Glomerular endothelial cell (primary cell): ENCODE results near the gene CHAT. TPM values are rescaled to one million over a fixed set of nuclear protein-coding genes. Genes with fewer than 3 reads are reported as not detected.

Experiments
- DNase-seq: peaks from one replicate; pipeline ENCODE4 v3.0.0-alpha.2; 2011; ENCODE audit warnings: low read depth, low spot score; ENCODE audit errors: extremely low read depth
- total RNA-seq: library from RNA; depleted of rRNA; stranded (reverse); fragments of >200 nt; gene quantifications from 2 replicates; pipeline ENCODE4 v1.2.3, GENCODE V29; 2015

The CHAT gene
- total RNA-seq, 1 donor from 2014 or later, result not detected

GRCh38 chr10:49627038-49627437 is 13.2 kb downstream of the CHAT start:
- DNase-seq, result no peak

- no peak for DNase-seq
Observed at GRCh38 chr10:49627644-49628247, 13.9 kb downstream of the CHAT start.

- DNase-seq, result no peak
Observed at GRCh38 chr10:49628599-49628998, 14.8 kb downstream of the CHAT start.

GRCh38 chr10:49629431-49629881 is 15.6 kb downstream of the CHAT start:
- DNase-seq, result no peak

DNA sequence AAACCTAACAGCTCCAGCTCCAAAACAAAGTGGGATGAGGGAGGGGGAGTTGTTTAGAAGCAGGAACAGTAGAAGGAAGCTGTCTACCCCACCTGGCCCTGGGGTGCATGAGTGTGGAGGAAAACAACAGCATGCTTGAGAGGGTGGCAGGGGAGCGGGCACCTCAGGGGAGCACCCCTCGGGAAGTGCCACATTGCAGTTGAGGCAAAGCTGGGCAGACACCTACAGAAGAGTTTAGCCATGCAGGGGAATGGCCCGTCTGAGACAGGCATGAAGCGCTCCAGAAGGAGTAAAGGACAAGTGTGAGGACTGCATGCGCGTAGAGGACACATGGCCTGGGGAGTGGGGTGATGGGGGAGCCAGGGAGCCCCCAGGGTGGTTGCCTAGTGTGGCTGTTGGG is 18.1 kb downstream of the CHAT start:
- DNase-seq, result no peak

DNA sequence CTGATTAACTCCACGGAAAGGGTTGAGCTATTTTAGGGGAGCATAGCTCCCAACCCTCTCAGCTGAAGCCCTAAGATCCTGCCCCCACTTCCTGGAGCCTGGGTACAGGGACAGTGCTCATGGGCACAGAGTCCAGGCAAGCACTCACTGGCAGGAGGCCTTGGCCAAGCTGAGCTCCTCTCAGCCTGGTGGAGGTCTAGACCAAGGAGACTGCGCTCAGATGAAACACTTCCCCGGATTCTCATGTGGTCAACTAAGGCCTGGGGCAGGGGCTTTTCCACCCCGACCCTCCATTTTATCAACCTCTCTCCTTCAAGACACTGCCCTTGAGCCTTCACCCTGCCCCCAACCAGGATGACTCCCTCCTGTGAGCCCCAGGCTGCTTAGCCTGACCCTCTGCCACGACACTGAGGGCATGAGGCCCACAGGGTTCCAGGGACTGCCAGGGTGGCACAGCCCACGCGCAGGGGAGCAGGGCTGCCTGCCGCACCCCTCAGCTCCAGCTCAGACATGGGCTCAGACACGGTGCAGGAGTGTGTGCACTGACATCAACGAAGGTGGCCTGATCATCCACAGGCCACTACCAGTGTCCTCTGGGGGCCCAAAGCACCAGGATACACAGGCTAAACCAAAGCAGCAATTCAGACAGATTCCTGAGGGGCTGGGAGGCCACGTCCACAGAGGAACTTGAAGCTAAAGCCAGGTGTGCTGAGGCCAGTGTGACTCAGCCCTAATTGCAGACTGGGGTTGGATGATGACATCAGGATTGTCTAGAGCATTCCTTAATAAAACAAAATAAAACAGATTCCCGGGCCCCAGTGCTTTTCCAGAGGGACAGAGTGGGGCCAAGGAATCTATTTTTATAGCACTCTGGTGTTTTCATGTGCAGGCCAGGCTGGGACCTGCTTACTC is 18.8 kb downstream of the CHAT start:
- no peak for DNase-seq

DNA sequence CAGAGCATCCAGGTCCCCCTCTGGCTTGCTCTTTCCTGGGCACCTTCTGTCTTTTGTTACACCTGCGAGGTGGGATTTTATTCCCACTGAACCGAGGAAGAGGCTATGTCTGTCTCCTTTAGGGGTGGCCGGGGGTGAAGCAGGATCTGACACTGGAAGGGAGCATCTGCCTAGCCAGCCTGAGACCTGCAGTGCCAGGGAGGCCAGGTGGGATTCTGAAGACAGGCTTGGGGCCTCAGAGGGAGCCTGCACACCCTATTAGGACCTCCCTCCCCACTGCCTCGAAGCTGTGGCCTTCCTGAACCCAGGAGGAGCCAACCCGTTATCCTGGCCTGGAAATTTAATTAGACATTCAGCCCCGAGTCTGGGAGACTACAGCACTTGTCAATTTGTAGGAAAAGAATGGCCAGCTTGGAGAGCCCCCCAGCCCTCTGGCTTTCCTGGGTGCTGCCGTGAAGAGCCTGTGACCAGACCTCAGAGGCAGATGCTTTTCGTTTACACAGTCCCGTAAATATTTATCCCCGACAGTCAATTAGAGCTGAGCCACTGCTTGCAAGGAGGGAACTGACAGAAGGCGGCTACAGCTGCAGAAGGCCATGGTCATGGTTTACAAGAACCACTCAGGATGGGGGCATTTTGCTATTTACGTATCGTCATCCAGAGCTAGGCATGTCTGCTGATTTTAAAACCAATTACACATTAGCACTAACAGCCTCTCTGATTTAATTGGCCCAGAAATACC is 19.7 kb downstream of the CHAT start:
- DNase-seq, result no peak

GRCh38 chr10:49634069-49634660 is 20.3 kb downstream of the CHAT start:
- DNase-seq, result no peak

DNA sequence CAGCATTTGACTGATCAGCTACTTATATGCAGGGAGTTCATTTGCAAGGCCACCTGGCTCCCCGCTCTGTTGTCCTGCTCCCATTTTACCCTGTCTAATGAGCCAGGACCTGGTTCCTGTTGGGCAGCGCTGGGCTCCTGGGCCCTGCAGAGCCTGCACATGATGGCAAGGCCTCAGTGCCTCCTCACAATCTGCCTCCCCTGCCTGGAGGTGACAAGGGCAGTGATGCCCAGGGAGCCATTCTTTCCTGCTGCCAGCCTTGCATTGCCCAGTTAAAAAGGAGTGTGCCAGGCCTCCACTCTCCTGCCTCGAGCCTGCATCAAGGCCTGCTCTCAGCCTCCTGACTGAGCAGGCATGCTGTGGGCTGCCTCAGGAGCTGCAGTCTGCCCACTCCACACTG is 28.5 kb downstream of the CHAT start:
- DNase-seq, result no peak

DNA sequence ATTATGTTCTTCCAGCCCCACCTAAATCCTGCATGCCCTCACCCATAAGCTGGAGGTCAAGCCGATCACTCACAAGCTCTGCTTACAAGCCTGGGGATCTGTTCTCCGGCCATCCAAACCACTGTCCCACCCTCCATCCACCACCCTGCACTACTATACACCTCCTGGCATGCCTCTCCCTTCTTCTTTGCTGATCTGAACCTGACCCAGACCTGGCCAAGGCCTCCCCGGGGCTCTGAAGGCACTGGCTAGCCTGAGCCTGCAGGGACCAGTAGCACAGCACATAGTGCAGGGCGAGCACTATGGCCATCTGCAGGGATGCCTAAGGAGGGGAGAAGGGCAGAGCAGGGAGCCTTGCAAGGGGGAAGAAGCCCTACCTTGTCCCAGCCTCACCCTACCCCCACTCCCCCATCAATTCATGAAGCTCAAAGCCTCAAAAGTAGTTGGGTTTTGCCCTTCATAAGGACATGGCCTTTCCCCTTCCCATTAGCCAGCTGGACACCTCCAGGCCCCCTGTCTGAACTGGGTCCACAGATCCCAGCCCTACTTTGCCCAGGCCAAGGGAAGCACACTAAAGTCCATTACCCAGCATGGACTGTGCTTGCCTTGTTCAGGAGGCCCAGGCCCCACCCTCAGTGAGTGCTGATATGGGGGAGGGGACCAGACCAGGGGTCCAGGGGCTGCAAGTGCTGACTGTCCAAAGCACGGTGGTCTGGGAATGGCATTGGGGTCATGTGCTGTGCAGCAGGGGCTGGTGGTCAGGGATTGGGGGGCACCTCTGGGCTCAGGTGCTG is 29.6 kb downstream of the CHAT start:
- DNase-seq, result no peak

GRCh38 chr10:49644035-49644646 is 30.3 kb downstream of the CHAT start:
- DNase-seq, result no peak

- DNase-seq, result no peak
Observed at GRCh38 chr10:49645417-49645816, 31.6 kb downstream of the CHAT start.

DNA sequence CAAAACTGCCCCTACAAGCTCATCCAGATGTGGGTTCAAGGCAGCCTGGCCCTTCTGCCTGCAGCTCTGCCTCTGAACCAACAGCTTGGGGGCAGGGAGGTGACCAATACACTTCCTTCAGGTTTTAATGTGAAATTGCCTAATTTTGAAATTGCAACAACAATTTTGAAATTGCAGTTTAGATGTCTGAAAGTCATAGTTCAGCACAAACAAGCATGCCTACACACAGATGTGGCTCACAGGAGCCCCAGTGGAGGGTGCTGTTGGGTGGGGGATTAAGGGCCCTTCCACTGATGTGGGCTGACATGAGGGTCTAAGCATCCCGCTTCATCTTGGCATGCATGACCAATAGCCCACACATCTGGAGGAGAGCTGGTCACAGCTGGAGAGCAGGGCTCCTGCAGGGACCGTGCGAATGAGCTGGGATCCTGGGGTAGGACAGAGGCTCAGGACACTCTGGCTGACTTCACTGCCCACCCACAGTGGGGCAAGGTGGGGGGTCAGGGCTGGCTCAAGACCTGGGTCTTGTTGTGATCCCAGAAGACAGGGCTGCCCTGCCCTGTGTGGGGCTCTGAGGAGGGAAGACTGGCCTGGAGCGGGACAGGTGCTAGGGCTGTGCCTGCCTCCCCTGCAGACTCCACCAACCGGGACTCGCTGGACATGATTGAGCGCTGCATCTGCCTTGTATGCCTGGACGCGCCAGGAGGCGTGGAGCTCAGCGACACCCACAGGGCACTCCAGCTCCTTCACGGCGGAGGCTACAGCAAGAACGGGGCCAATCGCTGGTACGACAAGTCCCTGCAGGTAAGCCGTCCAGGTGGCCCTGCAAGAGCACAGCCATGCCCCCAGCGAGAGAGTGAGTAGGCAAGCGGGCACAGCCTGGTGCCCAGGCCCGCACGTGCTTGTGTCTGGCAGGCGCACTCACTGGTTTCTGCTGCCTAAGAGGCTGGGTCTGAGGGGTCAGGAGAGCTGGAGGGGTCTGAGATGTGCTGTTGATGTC is 32.3 kb downstream of the CHAT start:
- no peak for DNase-seq

- no peak for DNase-seq
Observed at GRCh38 chr10:49647554-49647953, 33.7 kb downstream of the CHAT start.

DNA sequence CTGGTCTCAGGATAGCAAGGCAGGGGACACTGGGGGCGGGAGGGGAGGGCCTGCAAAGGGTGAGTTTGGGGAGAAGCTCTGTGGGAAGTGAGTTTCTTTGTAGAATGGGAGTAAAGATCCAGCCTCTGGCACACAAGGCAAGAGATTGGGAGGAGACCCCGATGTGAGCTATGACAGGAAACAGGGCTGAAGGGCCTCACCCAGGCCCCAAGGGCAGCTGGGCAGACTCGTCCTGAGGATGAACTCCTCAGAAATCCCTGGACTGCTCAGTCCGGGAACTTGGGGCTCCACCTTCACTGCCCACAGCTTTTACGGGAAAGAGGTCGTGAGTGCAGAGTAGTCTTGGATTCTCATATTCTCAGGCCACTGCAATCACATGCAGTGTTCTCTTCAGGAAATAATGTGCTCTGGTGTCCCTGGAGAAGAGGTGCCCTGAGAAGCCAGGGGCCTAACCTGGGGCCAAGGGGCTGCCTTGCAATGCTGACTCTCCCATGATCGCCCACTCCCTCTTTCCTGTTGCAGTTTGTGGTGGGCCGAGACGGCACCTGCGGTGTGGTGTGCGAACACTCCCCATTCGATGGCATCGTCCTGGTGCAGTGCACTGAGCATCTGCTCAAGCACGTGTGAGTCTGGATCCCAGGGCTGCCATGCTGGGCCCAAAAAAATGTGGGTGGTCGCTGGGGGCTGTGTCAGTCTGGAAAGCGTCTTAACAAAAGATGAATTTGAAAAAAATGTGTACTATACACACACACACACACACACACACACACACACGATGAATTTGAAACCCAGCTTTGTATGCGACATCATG is 34.4 kb downstream of the CHAT start:
- no peak for DNase-seq

DNA sequence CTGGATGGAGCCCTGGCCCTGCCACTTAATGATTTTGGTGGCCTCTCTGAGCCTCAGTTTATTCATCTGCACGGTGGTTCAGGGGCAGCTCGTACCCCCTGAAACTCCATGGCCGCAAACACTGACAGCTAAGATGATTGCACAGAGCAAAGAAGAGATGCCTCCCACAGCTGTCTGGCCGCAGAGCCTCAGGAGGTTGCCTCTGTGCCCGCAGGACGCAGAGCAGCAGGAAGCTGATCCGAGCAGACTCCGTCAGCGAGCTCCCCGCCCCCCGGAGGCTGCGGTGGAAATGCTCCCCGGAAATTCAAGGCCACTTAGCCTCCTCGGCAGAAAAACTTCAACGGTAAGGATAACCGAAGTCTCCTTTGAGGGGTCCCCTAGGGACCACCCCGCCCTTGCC is 35.5 kb downstream of the CHAT start:
- no peak for DNase-seq

- DNase-seq, result no peak
Observed at GRCh38 chr10:49649936-49650723, 36.3 kb downstream of the CHAT start.
